Glutamatergic neuron (in vitro differentiated cells): ENCODE results near the gene FHIT. TPM values are rescaled to one million over a fixed set of nuclear protein-coding genes. Genes with fewer than 3 reads are reported as not detected.

ENCODE experiments used
- DNase-seq: peaks from one replicate; pipeline ENCODE4 v3.0.0; 2022
- H3K27ac Mint-ChIP-seq: one replicate; pipeline ENCODE4 v1.8.0; 2020; ENCODE audit warnings: mild to moderate bottlenecking, mixed read lengths, inconsistent platforms; ENCODE audit not compliant: unreplicated experiment
- H3K27me3 Mint-ChIP-seq: one replicate; pipeline ENCODE4 v1.8.0; 2020; ENCODE audit warnings: mild to moderate bottlenecking, moderate library complexity, mixed read lengths, inconsistent platforms; ENCODE audit not compliant: unreplicated experiment
- H3K36me3 Mint-ChIP-seq: one replicate; pipeline ENCODE4 v1.8.0; 2020; ENCODE audit warnings: mild to moderate bottlenecking, mixed read lengths, inconsistent platforms; ENCODE audit not compliant: unreplicated experiment
- H3K4me1 Mint-ChIP-seq: one replicate; pipeline ENCODE4 v1.8.0; 2020; ENCODE audit warnings: mild to moderate bottlenecking, low read depth, mixed read lengths, inconsistent platforms; ENCODE audit not compliant: unreplicated experiment
- H3K4me3 Mint-ChIP-seq: one replicate; pipeline ENCODE4 v1.8.0; 2020; ENCODE audit warnings: mild to moderate bottlenecking, mixed read lengths, inconsistent platforms; ENCODE audit not compliant: unreplicated experiment
- H3K9me3 Mint-ChIP-seq: one replicate; pipeline ENCODE4 v1.8.0; 2020; ENCODE audit warnings: mild to moderate bottlenecking, moderate library complexity, mixed read lengths, inconsistent platforms; ENCODE audit not compliant: unreplicated experiment
- CTCF ChIP-seq: fragments of 200-600 bp; sonication (generic); IDR thresholded peaks from one replicate; pipeline ENCODE4 v1.5.0; 2021; ENCODE audit not compliant: partially characterized antibody, unreplicated experiment
- total RNA-seq: library from RNA; stranded (reverse); fragmentation: NEBNext Ultra II Directional; extraction: Animal tissue kit (Norgen Biotek cat#: 25700); gene quantifications from one replicate; pipeline ENCODE4 v1.2.1, GENCODE V29; 2021; ENCODE audit not compliant: unreplicated experiment

The FHIT gene
- total RNA-seq, 1 donor from 2014 or later: 15.2 TPM

DNA sequence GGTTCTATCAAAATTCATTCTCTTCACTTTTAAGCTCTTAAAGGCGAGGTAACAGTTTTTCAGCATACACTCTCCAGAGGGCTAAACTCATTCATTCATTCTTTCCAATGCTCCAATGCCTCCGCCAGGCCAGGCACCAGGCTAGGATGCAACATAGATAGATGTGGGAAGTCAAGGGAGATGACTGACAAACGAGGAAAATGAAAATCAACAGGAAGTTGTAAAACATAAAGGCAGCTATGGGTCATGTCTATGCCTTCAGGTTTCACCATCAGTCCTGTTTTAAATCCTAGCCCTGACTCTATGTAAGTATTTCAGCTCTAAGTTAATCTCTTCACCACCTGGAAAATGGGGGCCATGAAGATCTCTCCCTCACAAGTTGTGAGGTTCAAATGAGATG lies 797.9 kb downstream of the FHIT start:
- Mint-ChIP-seq H3K4me3 (no peak overlapping the region), H3K36me3 (no peaks in the 10 kb centered on the region)

GRCh38 chr3:60448696-60449095 lies 802.6 kb downstream of the FHIT start:
- H3K27ac Mint-ChIP-seq: no peak overlapping the region
- H3K4me1 Mint-ChIP-seq: no peaks in the 10 kb centered on the region
- DNase-seq: no peak
- H3K4me3 Mint-ChIP-seq: no peak overlapping the region
- no peak for TF ChIP-seq CTCF
- H3K27me3 Mint-ChIP-seq: no peaks in the 10 kb centered on the region
- H3K9me3 Mint-ChIP-seq: no peaks in the 10 kb centered on the region
- no peaks in the 10 kb centered on the region for H3K36me3 Mint-ChIP-seq

More for the DNA sequence above, 797.9 kb downstream of the FHIT start:
- no peaks in the 10 kb centered on the region for H3K4me1 Mint-ChIP-seq
- no peaks in the 10 kb centered on the region for H3K9me3 Mint-ChIP-seq
- no peak for TF ChIP-seq CTCF
- H3K27ac Mint-ChIP-seq: no peak overlapping the region
- no peaks in the 10 kb centered on the region for H3K27me3 Mint-ChIP-seq
- DNase-seq: no peak

DNA sequence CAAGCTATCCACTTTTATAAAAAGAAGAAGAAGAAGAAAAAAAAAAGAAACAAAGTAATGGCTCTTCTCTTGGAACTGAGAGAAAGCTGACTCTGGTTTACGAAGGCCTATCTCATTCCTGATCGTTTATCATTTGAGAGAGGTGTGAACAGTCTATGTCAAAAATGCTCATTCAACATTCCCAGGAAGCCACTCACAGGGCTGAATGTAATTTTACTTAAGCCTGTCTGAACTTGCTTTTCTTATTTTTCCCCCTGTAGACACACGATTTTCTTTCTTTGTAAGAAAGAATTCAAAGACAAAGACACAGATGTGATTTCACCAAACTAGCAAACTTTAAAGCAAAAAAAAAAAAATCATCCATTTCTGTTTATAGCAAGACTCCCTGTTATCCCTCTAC lies 805.8 kb downstream of the FHIT start:
- Mint-ChIP-seq H3K4me3 (no peak overlapping the region), H3K36me3 (no peaks in the 10 kb centered on the region), H3K9me3 (no peaks in the 10 kb centered on the region), H3K27ac (no peak overlapping the region), H3K27me3 (no peaks in the 10 kb centered on the region), H3K4me1 (no peaks in the 10 kb centered on the region)
- TF ChIP-seq CTCF: no peak
- no peak for DNase-seq

DNA sequence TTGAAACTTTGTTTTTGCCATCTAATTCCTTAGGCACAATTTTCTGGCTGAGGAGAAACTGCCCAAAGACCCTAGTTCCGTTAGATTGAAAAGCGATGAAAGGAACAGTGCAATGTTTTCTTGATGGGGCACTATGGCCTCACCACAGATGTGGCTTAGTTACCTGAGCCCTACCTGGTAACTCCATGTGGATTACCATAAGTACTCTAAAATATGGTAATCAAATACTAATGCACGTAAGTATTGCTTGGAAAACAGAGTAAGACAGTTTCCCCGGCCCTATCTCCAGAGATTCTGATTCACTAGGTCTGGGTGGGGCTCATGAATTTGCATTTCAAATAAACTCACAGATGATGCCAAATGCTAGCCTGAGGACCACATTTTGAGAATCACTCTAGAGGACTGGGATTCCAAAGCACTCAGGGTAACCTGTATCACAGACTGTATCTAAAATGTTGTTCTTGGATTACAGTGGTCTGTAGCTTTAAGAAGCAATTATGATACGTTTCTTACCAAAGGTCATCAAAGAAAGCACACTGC lies 806.3 kb downstream of the FHIT start:
- Mint-ChIP-seq H3K9me3 (no peaks in the 10 kb centered on the region), H3K27me3 (no peaks in the 10 kb centered on the region), H3K27ac (no peak overlapping the region), H3K4me3 (no peak overlapping the region), H3K4me1 (no peaks in the 10 kb centered on the region), H3K36me3 (no peaks in the 10 kb centered on the region)
- TF ChIP-seq CTCF: no peak
- DNase-seq: no peak

GRCh38 chr3:60440869-60441268 lies 810.4 kb downstream of the FHIT start:
- no peak for TF ChIP-seq CTCF
- Mint-ChIP-seq H3K27me3 (no peaks in the 10 kb centered on the region), H3K36me3 (no peaks in the 10 kb centered on the region), H3K4me3 (no peak overlapping the region), H3K4me1 (no peaks in the 10 kb centered on the region), H3K9me3 (no peaks in the 10 kb centered on the region), H3K27ac (no peak overlapping the region)
- DNase-seq: no peak
